GM10248 (cell line): ENCODE results near the gene REL.

Experiments used
- CTCF ChIA-PET: fragments of 300-600 bp; sonication (Branson Sonifier 250); formaldehyde crosslinking; extraction: SDS; loops from one replicate; lab custom pipeline; 2021; ENCODE audit warnings: antibody characterized with exemption; lab: Yijun Ruan, JAX
- POLR2A ChIA-PET: fragments of 350-650 bp; sonication (Branson Sonifier 250); formaldehyde crosslinking; extraction: SDS; loops from one replicate; lab custom pipeline; 2020; ENCODE audit warnings: antibody characterized with exemption; lab: Yijun Ruan, JAX
- DNase-seq: peaks from one replicate; pipeline ENCODE4 v3.0.0; 2012; ENCODE audit errors: extremely low spot score
- CTCF ChIP-seq: IDR thresholded peaks from 2 replicates; pipeline ENCODE4 v1.5.1; 2012; ENCODE audit warnings: mild to moderate bottlenecking, low read depth; ENCODE audit errors: extremely low read depth, missing control alignments, control extremely low read depth

The REL gene

GRCh38 chr2:60957643-60958042, 76.3 kb downstream of the REL start:
- CTCF ChIA-PET, result interaction anchor here (1.1 to 1.2 kb wide), 2 partner anchors 21 to 40 kb away, joined by 3 read pairs; no protein-coding TSS in a partner anchor
- no peak for TF ChIP-seq CTCF
- POLR2A ChIA-PET, result no interaction called here
- DNase-seq, result no peak

GRCh38 chr2:60958361-60958760, 77.0 kb downstream of the REL start:
- no peak for DNase-seq
- CTCF ChIA-PET, result interaction anchor here (1.0 to 1.2 kb wide), 3 partner anchors 8 to 40 kb away, joined by 3 read pairs; no protein-coding TSS in a partner anchor

GRCh38 chr2:60958800-60959199, 77.4 kb downstream of the REL start:
- no peak for DNase-seq
- no peak for TF ChIP-seq CTCF
- CTCF ChIA-PET, result interaction anchor here (1.0 to 1.2 kb wide), 3 partner anchors 7 to 39 kb away, joined by 3 read pairs; no protein-coding TSS in a partner anchor
- POLR2A ChIA-PET, result no interaction called here

More at GRCh38 chr2:60958361-60958760, 77.0 kb downstream of the REL start:
- TF ChIP-seq CTCF, result no peak
- POLR2A ChIA-PET, result no interaction called here

- no peak for DNase-seq
- ChIA-PET POLR2A (no interaction called here), CTCF (no interaction called here)
- TF ChIP-seq CTCF, result no peak
Observed at GRCh38 chr2:60959501-60959900, 78.1 kb downstream of the REL start.

- ChIA-PET CTCF (no interaction called here), POLR2A (no interaction called here)
- no peak for TF ChIP-seq CTCF
- DNase-seq, result no peak
Observed at GRCh38 chr2:60960706-60961105, 79.3 kb downstream of the REL start.

- ChIA-PET POLR2A (no interaction called here), CTCF (no interaction called here)
- TF ChIP-seq CTCF, result no peak
- DNase-seq, result no peak
Observed at GRCh38 chr2:60961457-60961856, 80.1 kb downstream of the REL start.
